ENCODE data around the gene FZR1. TPM values are rescaled to one million over a fixed set of nuclear protein-coding genes. Genes with fewer than 3 reads are reported as not detected.

FZR1 gene
- total and polyA plus RNA-seq, 2 of the 8 experiments (the other 6 are each of a cell fraction or from before 2014, with no cell fraction given) = 21.6 to 35.5 TPM

- no peak overlapping the region for H3K18ac ChIP-seq (ENCODE audit: extremely low read depth, low read length)
- no peak overlapping the region for H3K14ac ChIP-seq (ENCODE audit: insufficient read length)
- FAIRE-seq (no peak), DNase-seq (ENCODE audit: low read depth in 1 of 2, low spot score in 2 of 2) (no peak)
- H3K4me1 ChIP-seq (replicated peaks in 1 of 4; ENCODE audit: control insufficient read depth in 3 of 4, insufficient read depth in 4 of 4, low read length in 3 of 4) = peaks cover 3 to 10% (median 6%) of the 10 kb centered on the region in 4 experiments; a peak in 6 of 7 replicates
- no peak overlapping the region for H2AK5ac ChIP-seq (ENCODE audit: low read depth, low read length)
- 87% methylated on average over 42 of the region's 47 CpGs; no CpG with 5 or more reads in 1 of the 2 experiments for WGBS, 2 experiments (ENCODE audit: extremely low coverage in 1 of 2, insufficient coverage in 1 of 2, insufficient read length in 1 of 2, insufficient replicate concordance in 2 of 2, low coverage in 1 of 2, low lambda C conversion rate in 2 of 2, missing lambda C conversion rate in 1 of 2)
- no peak overlapping the region for H2BK12ac ChIP-seq (ENCODE audit: low read depth, low read length)
- H4K91ac ChIP-seq (replicated peaks; ENCODE audit: insufficient read length, low read length) = no peak overlapping the region
- no peak overlapping the region for H2BK15ac ChIP-seq (ENCODE audit: low read length)
- POLR2A ChIA-PET (ENCODE audit: partially characterized antibody) = interaction anchor here (1.5 to 2.0 kb wide), 2 partner anchors 10 to 14 kb away, joined by 6 to 8 read pairs; partner anchors contain the start of gene MFSD12
- H3K23me2 ChIP-seq (ENCODE audit: low read depth, low read length) = no peaks in the 10 kb centered on the region
- no peaks in the 10 kb centered on the region for H3K27me3 ChIP-seq (replicated peaks in 1 of 4; ENCODE audit: control insufficient read depth in 3 of 4, extremely low read depth in 1 of 4, insufficient read depth in 3 of 4, low read length in 3 of 4)
- no peak overlapping the region for H3K27ac ChIP-seq (ENCODE audit: low read depth, low read length)
- H2BK120ac ChIP-seq (replicated peaks; ENCODE audit: low read depth, low read length) = no peak overlapping the region
- H3K79me2 ChIP-seq (ENCODE audit: control insufficient read depth in 1 of 2, insufficient read depth in 2 of 2, low read length in 2 of 2) = no peaks in the 10 kb centered on the region
- no peak overlapping the region for H3K4me2 ChIP-seq (ENCODE audit: insufficient read depth in 1 of 2, low read depth in 2 of 2, low read length in 2 of 2)
- no peak overlapping the region for H3K9ac ChIP-seq (replicated peaks in 1 of 4; ENCODE audit: extremely low read depth in 1 of 4, low read depth in 3 of 4, low read length in 3 of 4)
- H2BK20ac ChIP-seq (ENCODE audit: low read length) = no peak overlapping the region
- H3K23ac ChIP-seq (ENCODE audit: insufficient read length) = no peak overlapping the region
- TF ChIP-seq YY1 (IDR thresholded peaks at IDR 0.05; ENCODE audit: low read depth, low read length) (no peak), CBX8 (IDR thresholded peaks at IDR 0.05; ENCODE audit: borderline replicate concordance, low read depth, low read length) (no peak)
- no peak overlapping the region for H3K56ac ChIP-seq (replicated peaks; ENCODE audit: insufficient read length, low read depth, low read length)
- no peak overlapping the region for H3K4ac ChIP-seq (replicated peaks; ENCODE audit: insufficient read length, low read depth, low read length)
- H4K8ac ChIP-seq (ENCODE audit: extremely low read depth, insufficient read depth, low read length) = no peak overlapping the region; the same call in none of the 2 replicates
- H3K36me3 ChIP-seq (ENCODE audit: control insufficient read depth in 2 of 4, insufficient read depth in 4 of 4, low read length in 3 of 4) = peaks cover 0 to 7% (median 1%) of the 10 kb centered on the region in 4 experiments; a peak in 2 of 8 replicates
- H4K5ac ChIP-seq (ENCODE audit: insufficient read length, low read depth, low read length) = no peak overlapping the region
- no peak overlapping the region for H3K4me3 ChIP-seq (ENCODE audit: extremely low read depth in 1 of 4, insufficient read depth in 2 of 4, low read depth in 3 of 4, low read length in 4 of 4)
- no peaks in the 10 kb centered on the region for H3K9me3 ChIP-seq (ENCODE audit: insufficient read depth in 2 of 2, low read depth in 1 of 2, low read length in 1 of 2)
- CTCF ChIA-PET (ENCODE audit: partially characterized antibody) = interaction anchor here (0.7 to 5.5 kb wide), 4 partner anchors 15 to 49 kb away, joined by 4 to 66 read pairs (median 12); partner anchors contain the start of gene MFSD12
- no peaks in the 10 kb centered on the region for H3K79me1 ChIP-seq (ENCODE audit: low read depth, low read length)
- no peak overlapping the region for H2AFZ ChIP-seq (ENCODE audit: low read length)
- no peak overlapping the region for H2BK5ac ChIP-seq (ENCODE audit: low read depth, low read length)
- peaks cover 13 to 23% of the 10 kb centered on the region in 2 experiments for H4K20me1 ChIP-seq (replicated peaks in 1 of 2; ENCODE audit: control insufficient read depth in 1 of 2, insufficient read depth in 2 of 2, low read length in 2 of 2)
Observed at GRCh38 chr19:3543150-3544057, 37.3 kb downstream of the FZR1 start.
